GM13977 (cell line): ENCODE measurements around the gene KRT10.
"Not testable (repeated sequence)": the region's sequence is repeated elsewhere in the genome, so short reads cannot be mapped to it uniquely, and the experiment has no call there.

Experiments used
- DNase-seq: peaks from one replicate; pipeline ENCODE4 v3.0.0; 2012; ENCODE audit warnings: low spot score
- in situ Hi-C: fragments of 300-500 bp; cut with MboI; formaldehyde crosslinking; loops from one replicate; pipeline ENCODE4 v1.12.0; 2022; ENCODE audit warnings: low sequenced_read_pairs, low pct_unique_long_range_greater_than_20kb, mixed read lengths, inconsistent platforms; ENCODE audit not compliant: unreplicated experiment
- TF ChIP-seq, protein P1 (sequence below): IDR thresholded peaks from 2 replicates; pipeline ENCODE4 v1.5.1; 2012; ENCODE audit warnings: mild to moderate bottlenecking, control low read depth; ENCODE audit not compliant: insufficient read depth; ENCODE audit errors: extremely low read depth, missing control alignments

Gene KRT10

DNA sequence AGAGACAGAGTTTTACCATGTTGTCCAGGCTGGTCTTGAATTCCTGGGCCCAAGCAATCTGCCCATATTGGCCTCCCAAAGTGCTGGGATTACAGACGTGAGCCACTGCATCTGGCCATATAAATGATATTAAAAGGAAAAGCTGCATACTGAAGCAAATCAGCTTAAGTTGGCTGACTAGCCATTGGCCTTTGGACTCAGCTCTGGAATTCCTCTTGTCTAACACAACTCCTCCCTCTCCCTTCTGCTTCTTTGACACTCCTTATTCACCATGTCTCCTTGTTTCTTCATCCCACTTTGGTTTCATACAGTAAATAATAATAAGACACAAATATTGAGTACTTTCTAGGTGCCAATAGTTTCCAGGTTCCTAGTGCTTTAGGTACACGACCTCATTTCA lies 37.1 kb upstream of the KRT10 start:
- no peak for DNase-seq
- TF ChIP-seq, protein P1, sequence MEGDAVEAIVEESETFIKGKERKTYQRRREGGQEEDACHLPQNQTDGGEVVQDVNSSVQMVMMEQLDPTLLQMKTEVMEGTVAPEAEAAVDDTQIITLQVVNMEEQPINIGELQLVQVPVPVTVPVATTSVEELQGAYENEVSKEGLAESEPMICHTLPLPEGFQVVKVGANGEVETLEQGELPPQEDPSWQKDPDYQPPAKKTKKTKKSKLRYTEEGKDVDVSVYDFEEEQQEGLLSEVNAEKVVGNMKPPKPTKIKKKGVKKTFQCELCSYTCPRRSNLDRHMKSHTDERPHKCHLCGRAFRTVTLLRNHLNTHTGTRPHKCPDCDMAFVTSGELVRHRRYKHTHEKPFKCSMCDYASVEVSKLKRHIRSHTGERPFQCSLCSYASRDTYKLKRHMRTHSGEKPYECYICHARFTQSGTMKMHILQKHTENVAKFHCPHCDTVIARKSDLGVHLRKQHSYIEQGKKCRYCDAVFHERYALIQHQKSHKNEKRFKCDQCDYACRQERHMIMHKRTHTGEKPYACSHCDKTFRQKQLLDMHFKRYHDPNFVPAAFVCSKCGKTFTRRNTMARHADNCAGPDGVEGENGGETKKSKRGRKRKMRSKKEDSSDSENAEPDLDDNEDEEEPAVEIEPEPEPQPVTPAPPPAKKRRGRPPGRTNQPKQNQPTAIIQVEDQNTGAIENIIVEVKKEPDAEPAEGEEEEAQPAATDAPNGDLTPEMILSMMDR, result no peak
- in situ Hi-C loops, result no loop called here

DNA sequence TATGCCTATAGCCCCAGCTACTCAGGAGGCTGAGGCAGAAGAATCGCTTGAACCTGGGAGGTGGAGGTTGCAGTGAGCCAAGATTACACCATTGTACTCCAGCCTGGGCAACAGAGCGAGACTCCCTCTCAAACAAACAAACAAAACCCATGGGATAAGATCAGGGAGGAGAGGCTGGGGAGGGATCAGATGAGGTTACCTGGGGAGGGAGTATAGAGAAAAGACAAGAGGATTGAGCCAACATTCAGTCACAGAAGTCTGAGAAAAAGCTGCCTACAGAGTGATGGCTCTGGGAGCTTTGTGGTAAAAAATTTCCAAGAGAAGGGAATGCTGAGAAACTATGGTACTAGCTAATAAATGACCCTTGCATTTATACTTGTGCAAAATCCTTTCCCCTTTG lies 36.3 kb upstream of the KRT10 start:
- in situ Hi-C loops, DNase-seq: not testable (repeated sequence)

DNA sequence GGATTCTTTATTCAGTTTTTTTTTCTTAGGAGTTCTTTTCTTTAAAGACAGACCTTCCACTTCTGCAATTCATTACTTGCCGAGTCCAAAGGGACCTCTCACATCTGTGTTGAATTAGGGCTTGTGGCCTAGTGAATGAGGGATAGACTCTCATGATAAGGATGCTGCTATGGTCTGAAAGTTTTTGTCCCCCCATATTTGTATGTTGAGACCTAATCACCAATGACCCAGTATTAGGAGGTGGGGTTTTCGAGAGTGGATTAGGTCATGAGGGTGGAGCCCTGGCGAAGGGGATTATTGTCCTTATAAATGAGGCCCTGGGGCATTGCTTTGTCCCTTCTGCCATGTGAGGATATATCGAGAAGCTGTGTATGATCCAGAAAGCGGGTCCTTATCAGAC lies 35.1 kb upstream of the KRT10 start:
- in situ Hi-C loops, result no loop called here
- TF ChIP-seq, protein P1, result no peak
- DNase-seq, result no peak

DNA sequence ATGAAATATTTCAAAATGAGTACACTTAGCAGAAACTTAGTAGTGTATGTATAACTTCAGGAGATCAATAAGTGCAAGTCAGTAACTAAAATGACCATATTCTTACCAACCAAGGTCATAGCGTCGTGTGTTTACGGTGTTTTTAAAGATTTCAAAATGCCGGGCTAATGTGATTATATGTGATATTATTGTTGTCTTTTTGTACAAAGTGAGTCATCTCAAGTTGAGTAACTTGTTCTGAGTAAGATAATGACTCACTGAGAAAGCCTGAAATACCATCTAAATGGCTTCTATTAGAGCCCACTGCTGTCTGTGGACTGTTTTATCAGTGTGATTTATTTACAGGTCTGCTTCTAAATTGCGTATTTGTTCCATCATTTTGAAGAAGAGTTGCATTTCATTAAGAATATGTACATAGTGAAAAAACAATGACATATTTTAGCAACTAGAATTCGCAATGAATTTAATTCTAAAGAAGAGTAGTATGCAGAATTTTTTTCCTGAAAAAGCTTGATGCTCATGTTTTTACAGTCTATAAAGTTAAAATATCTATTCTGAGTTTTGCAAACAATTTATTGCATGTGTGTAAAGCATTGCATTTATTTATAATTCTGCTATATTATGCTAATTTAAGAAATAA lies 31.9 kb upstream of the KRT10 start:
- DNase-seq, result no peak
- in situ Hi-C loops, result no loop called here
- TF ChIP-seq, protein P1, result no peak

DNA sequence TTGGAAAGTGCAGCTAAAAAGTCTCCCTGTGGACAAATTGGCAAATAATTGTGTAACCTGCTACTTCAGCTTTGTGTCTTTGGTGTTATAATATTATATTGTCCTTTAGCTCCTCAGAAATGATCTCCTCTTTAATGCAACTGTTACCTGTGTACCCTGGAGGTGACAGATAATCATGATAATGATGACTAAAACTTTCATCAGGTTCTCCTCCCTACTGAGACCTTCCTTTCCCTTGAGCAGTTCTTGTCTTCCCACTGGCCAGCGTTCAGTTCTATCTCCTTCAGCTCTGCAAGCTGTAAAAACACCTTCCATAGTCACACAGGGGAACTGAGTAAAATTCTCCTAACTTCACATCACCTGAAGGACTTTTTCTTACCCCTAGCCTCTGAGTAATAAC lies 29.9 kb upstream of the KRT10 start:
- TF ChIP-seq, protein P1, result no peak

DNA sequence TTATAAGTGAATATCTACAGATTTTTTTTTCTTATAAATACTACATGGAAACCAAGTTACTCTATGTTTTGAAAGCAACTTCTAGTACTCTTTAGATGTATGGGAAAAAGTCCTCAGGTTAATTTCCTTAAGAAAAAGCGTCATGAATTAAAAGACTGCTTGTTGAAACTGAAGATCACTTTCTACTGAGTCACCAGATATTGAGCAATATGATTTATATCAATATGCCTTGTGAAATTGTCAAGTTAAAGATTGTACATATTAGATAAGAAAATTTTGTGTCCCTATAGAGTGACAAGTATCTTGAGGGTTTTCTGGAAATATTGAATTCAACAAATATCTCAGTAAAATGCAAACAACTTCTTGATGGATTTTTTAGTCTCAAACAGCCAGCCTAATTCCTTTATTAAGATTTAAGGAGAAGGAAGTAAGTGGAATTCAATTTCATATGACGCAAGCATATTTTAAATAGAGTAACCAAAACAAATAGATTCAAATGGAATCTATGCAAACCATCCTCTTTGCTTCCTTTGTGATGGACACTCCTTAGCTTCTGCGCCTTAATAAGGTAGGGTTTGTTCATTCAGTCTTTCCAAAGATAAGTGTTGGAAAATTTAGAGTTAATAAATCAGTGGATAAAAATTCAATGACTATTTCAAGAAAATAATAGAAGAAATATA lies 28.0 kb upstream of the KRT10 start:
- TF ChIP-seq, protein P1, result no peak
- no peak for DNase-seq
- in situ Hi-C loops, result no loop called here

More for the DNA sequence above, 29.9 kb upstream of the KRT10 start:
- DNase-seq, result no peak
- in situ Hi-C loops, result no loop called here

DNA sequence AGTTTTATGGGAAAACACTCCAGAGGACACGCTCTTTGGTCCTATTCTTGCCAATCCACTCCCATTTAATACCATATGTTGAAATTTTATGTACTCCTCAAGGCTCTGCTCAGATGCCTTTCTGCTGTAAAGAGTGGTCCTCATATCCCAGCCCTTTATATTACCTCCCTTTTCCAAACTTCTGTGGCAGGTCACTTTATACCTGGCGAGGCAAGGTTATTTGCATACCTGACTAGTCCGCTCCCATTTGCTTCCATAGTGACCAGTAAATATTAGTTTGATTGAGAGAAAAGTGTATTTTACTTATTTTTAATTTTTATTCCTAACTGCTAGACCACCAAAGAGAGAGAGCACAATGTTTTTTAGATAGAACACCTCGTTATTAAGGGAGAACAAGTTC lies 27.3 kb upstream of the KRT10 start:
- TF ChIP-seq, protein P1, result no peak
- in situ Hi-C loops, result no loop called here

More for the DNA sequence above, 27.3 kb upstream of the KRT10 start:
- no peak for DNase-seq
